ENCODE data around the gene GBP7.

The GBP7 gene

GRCh38 chr1:89195476-89195875 lies 19.7 kb upstream of the GBP7 start:
- TF ChIP-seq CTCF (IDR thresholded peaks at IDR 0.05; ENCODE audit: insufficient read depth, low read length, missing control alignments) = no peak
- ChIA-PET CTCF (no interaction called here), POLR2A (no interaction called here)
- H3K4me3 ChIP-seq (ENCODE audit: low read depth, low read length) = no peak overlapping the region
- no peak for DNase-seq (ENCODE audit: low read depth, low spot score)

GRCh38 chr1:89191314-89191713 lies 15.5 kb upstream of the GBP7 start:
- ChIA-PET POLR2A (no interaction called here), CTCF (no interaction called here)
- H3K4me3 ChIP-seq (ENCODE audit: low read depth, low read length) = no peak overlapping the region
- no peak for DNase-seq (ENCODE audit: low read depth, low spot score)
- TF ChIP-seq CTCF (IDR thresholded peaks at IDR 0.05; ENCODE audit: insufficient read depth, low read length, missing control alignments) = no peak

- ChIA-PET CTCF (no interaction called here), POLR2A (no interaction called here)
- no peak overlapping the region for H3K4me3 ChIP-seq (ENCODE audit: low read depth, low read length)
- DNase-seq (ENCODE audit: low read depth, low spot score) = no peak
- no peak for TF ChIP-seq CTCF (IDR thresholded peaks at IDR 0.05; ENCODE audit: insufficient read depth, low read length, missing control alignments)
These were observed 14.2 kb upstream of the GBP7 start for GRCh38 chr1:89190017-89190416.

GRCh38 chr1:89179343-89179742 lies 3.5 kb upstream of the GBP7 start:
- CTCF ChIA-PET = no interaction called here
- POLR2A ChIA-PET = no interaction called here
- DNase-seq (ENCODE audit: low read depth, low spot score) = no peak
- TF ChIP-seq CTCF (IDR thresholded peaks at IDR 0.05; ENCODE audit: insufficient read depth, low read length, missing control alignments) = no peak
- H3K4me3 ChIP-seq (ENCODE audit: low read depth, low read length) = no peak overlapping the region

- POLR2A ChIA-PET = no interaction called here
- CTCF ChIA-PET = no interaction called here
- DNase-seq (ENCODE audit: low read depth, low spot score) = no peak
- TF ChIP-seq CTCF (IDR thresholded peaks at IDR 0.05; ENCODE audit: insufficient read depth, low read length, missing control alignments) = no peak
- no peak overlapping the region for H3K4me3 ChIP-seq (ENCODE audit: low read depth, low read length)
These were observed 1.2 kb upstream of the GBP7 start for GRCh38 chr1:89176971-89177370.

- no peak overlapping the region for H3K4me3 ChIP-seq (ENCODE audit: low read depth, low read length)
- no peak for DNase-seq (ENCODE audit: low read depth, low spot score)
- TF ChIP-seq CTCF (IDR thresholded peaks at IDR 0.05; ENCODE audit: insufficient read depth, low read length, missing control alignments) = no peak
- POLR2A ChIA-PET = no interaction called here
- CTCF ChIA-PET = no interaction called here
These were observed 1.3 kb downstream of the GBP7 start for GRCh38 chr1:89174491-89174890.
